Testis (tissue), 2 donors: Measurements from ENCODE around the gene ABL2.

Source experiments
- CTCF ChIP-seq, 3 experiments: fragments of 450-650 bp in 2 of 3; fragments of 200-600 bp in 1 of 3; sonication (generic) in 1 of 3; IDR thresholded peaks; one replicate each; pipeline ENCODE4 v1.5.1; 2016 to 2019; ENCODE audit warnings: antibody characterized with exemption in 3 of 3, mild to moderate bottlenecking in 2 of 3, moderate library complexity in 1 of 3
- POLR2A ChIP-seq: fragments of 450-650 bp; IDR thresholded peaks from one replicate; pipeline ENCODE4 v1.6.1; 2017; ENCODE audit warnings: antibody characterized with exemption, mild to moderate bottlenecking, moderate library complexity

GRCh38 chr1:179094818-179095217 is 134.7 kb downstream of the ABL2 start:
- TF ChIP-seq POLR2A (no peak), CTCF (IDR thresholded peaks at IDR 0.05) (no peak)
